Measurements from ENCODE around the gene SRSF7.

DNA sequence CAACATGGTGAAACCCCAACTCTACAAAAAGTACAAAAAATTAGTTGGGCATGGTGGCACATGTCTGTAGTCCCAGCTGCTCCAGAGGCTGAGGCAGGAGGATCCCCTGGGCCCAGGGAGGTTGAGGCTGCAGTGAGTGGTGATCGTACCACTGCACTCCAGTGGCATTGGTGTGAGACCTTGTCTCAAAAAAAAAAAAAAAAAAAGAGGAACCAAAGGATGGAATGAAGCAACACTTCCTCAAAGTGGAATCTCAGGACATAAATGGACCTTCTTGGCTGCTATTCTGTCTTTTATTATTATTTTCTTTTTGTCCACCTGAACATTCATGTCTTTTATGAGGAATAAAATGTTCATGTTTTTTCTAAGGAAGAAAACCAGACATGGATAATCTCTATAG, 40.6 kb upstream of the SRSF7 start:
- TF ChIP-seq POLR2AphosphoS5 (IDR thresholded peaks at IDR 0.05; ENCODE audit: borderline replicate concordance, low read depth, low read length) (no peak), EZH2 (IDR thresholded peaks at IDR 0.05) (no peak), FOXP2 (optimal IDR thresholded peaks at IDR 0.05; ENCODE audit: control extremely low read depth, extremely low read length, insufficient read depth) (no peak)
